CD4-positive, alpha-beta T cell (primary cell): ENCODE results near the gene ANKRD1. TPM values are rescaled to one million over a fixed set of nuclear protein-coding genes. Genes with fewer than 3 reads are reported as not detected.

Source experiments
- ATAC-seq: fragments of 200-7000 bp; cut with Tn5 transposase; one replicate; pipeline ENCODE4 v1.10.0; 2022; ENCODE audit warnings: mild to moderate bottlenecking; ENCODE audit not compliant: poor library complexity
- CTCF ChIA-PET: fragments of 350-600 bp; sonication (Branson Sonifier 250); formaldehyde crosslinking; loops from one replicate; lab custom pipeline; 2021; ENCODE audit warnings: antibody characterized with exemption, inconsistent platforms; lab: Charles Lee
- POLR2A ChIA-PET: fragments of 350-600 bp; sonication (Branson Sonifier 250); formaldehyde crosslinking; loops from one replicate; lab custom pipeline; 2021; ENCODE audit warnings: antibody characterized with exemption, inconsistent platforms; lab: Charles Lee
- DNase-seq, 14 experiments: peaks; one replicate each; pipeline ENCODE4 v3.0.0-alpha.2; 2013 to 2020; ENCODE audit warnings: mixed read lengths in 2 of 14
- H3K27ac ChIP-seq, 2 donors: one replicate each; pipeline versions ENCODE4 v1.5.1 to v1.7.0; 2013; ENCODE audit warnings: low read length in 2 of 2, low read depth in 1 of 2, mild to moderate bottlenecking in 1 of 2
- H3K27me3 ChIP-seq, 2 experiments: 1 replicate in 1 of 2; 2 replicates in 1 of 2; pipeline versions ENCODE4 v1.6.1 to v1.7.0; 2013; ENCODE audit warnings: low read length in 2 of 2, control low read depth in 1 of 2, mild to moderate bottlenecking in 1 of 2, moderate library complexity in 1 of 2; ENCODE audit not compliant: insufficient read depth in 2 of 2, control insufficient read depth in 1 of 2
- H3K36me3 ChIP-seq: one replicate; pipeline ENCODE4 v1.6.1; 2013; ENCODE audit warnings: low read length, control low read depth; ENCODE audit not compliant: insufficient read depth
- H3K4me1 ChIP-seq: one replicate; pipeline ENCODE4 v1.6.1; 2013; ENCODE audit warnings: low read length, control low read depth; ENCODE audit not compliant: insufficient read depth
- H3K4me3 ChIP-seq: one replicate; pipeline ENCODE4 v1.5.1; 2013; ENCODE audit warnings: mild to moderate bottlenecking, low read length, moderate library complexity
- H3K9me3 ChIP-seq, 2 experiments: 1 replicate in 1 of 2; 2 replicates in 1 of 2; pipeline versions ENCODE4 v1.6.1 to v1.7.0; 2013; ENCODE audit warnings: low read length in 2 of 2, mild to moderate bottlenecking in 2 of 2, control low read depth in 1 of 2, moderate library complexity in 1 of 2; ENCODE audit not compliant: control insufficient read depth in 1 of 2, insufficient read depth in 1 of 2
- H3K27ac Mint-ChIP-seq: one replicate; pipeline ENCODE4 v1.8.0; 2020; ENCODE audit warnings: mixed read lengths
- H3K27me3 Mint-ChIP-seq: one replicate; pipeline ENCODE4 v1.8.0; 2021; ENCODE audit warnings: mixed read lengths
- H3K36me3 Mint-ChIP-seq: one replicate; pipeline ENCODE4 v1.8.0; 2021; ENCODE audit warnings: low read depth, mixed read lengths
- H3K4me1 Mint-ChIP-seq: one replicate; pipeline ENCODE4 v1.8.0; 2021; ENCODE audit warnings: low read depth, mixed read lengths
- H3K4me3 Mint-ChIP-seq: one replicate; pipeline ENCODE4 v1.8.0; 2020; ENCODE audit warnings: mild to moderate bottlenecking, mixed read lengths
- H3K9me3 Mint-ChIP-seq: one replicate; pipeline ENCODE4 v1.8.0; 2020; ENCODE audit warnings: mixed read lengths
- CTCF ChIP-seq: fragments of 200-600 bp; IDR thresholded peaks from one replicate; pipeline ENCODE4 v1.8.0; 2022; ENCODE audit warnings: antibody characterized with exemption, mild to moderate bottlenecking
- intact Hi-C, 2 experiments: fragments of 100-400 bp; cut with DNase I in 1 of 2; cut with micrococcal nuclease in 1 of 2; formaldehyde crosslinking; loops; one replicate each; pipeline versions ENCODE4 v1.15.1 to v1.9.0; 2023 to 2025; cut with DNase I, micrococcal nuclease
- total RNA-seq, 174 experiments: library from RNA in 2 of 174; stranded (reverse) in 2 of 174; gene quantifications; one replicate each; pipeline ENCODE4 v1.2.3 and lab custom pipeline; 2021 to 2026

Gene ANKRD1
- total RNA-seq, 2 experiments from 2014 or later: not detected

GRCh38 chr10:90862908-90863514 lies 57.9 kb downstream of the ANKRD1 start:
- H3K9me3 ChIP-seq: no peaks in the 10 kb centered on the region
- no peaks in the 10 kb centered on the region for H3K36me3 ChIP-seq
- Mint-ChIP-seq H3K27ac (no peak overlapping the region), H3K27me3 (peaks cover 88% of the 10 kb centered on the region), H3K36me3 (no peaks in the 10 kb centered on the region), H3K9me3 (no peaks in the 10 kb centered on the region), H3K4me3 (no peak overlapping the region), H3K4me1 (no peaks in the 10 kb centered on the region)
- peaks cover 5% of the 10 kb centered on the region for H3K4me1 ChIP-seq
- no peak overlapping the region for H3K27ac ChIP-seq
- ChIA-PET CTCF (interaction anchor here (1.0 to 1.5 kb wide), 4 partner anchors 9 to 112 kb away, joined by 3 to 8 read pairs (median 4); partner anchors contain the start of gene RPP30), POLR2A (interaction anchor here (1.1 kb wide), 1 partner anchor 9 kb away, joined by 6 read pairs; the partner anchor contains the start of gene RPP30)
- peaks cover 5 to 27% of the 10 kb centered on the region in 2 experiments for H3K27me3 ChIP-seq
- H3K4me3 ChIP-seq: no peak overlapping the region
- ATAC-seq: peak; percentile 48
- intact Hi-C loops: loop anchor here (1.0 to 10.0 kb wide), 4 partner anchors 112 to 1438 kb away; no protein-coding TSS in a partner anchor
- TF ChIP-seq CTCF: peak; percentile 75
- peak in 3 of 14 experiments; percentile 13 to 47 (median 45) for DNase-seq

Other genes with a start within 250 kb of the ANKRD1 start
- under 1 TPM; 0.08 TPM for gene HTR7, start 63.0 kb downstream of the ANKRD1 start, total RNA-seq
- gene RPP30, start 49.1 kb downstream of the ANKRD1 start, total RNA-seq: 10 to 100 TPM; 25.3 to 28.5 TPM